ENCODE measurements around the gene UNC5B. TPM values are rescaled to one million over a fixed set of nuclear protein-coding genes. Genes with fewer than 3 reads are reported as not detected.

UNC5B gene
- total RNA-seq, 2 experiments from 2014 or later = 0.05 TPM; not detected in 1

DNA sequence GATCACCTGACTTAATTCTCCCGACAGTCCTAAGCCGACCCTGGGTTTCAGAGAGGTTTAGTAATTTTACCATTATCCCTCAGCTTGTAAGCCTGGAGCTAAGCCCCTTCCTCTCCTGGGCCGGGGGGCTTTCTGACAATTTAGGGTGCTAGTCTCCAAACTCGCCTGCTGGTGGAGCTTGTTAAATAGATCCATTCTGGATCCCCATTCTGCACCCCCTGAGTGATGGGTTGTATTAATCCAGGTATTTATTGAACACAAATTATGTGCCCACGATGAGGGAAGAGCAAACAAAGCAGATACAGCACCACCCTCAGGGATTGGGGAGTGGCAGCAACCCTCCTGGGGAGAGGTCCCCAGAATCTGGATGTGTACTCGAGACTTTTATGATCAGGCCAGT is 105.4 kb downstream of the UNC5B start:
- DNase-seq (no peak), ATAC-seq (no peak)
- H3K27me3 Mint-ChIP-seq (ENCODE audit: low read depth) = peaks cover 3% of the 10 kb centered on the region
- no peaks in the 10 kb centered on the region for H3K36me3 Mint-ChIP-seq (ENCODE audit: low read depth)
- ChIA-PET CTCF (interaction anchor here (0.9 to 7.9 kb wide), 5 partner anchors 61 to 455 kb away, joined by 4 to 72 read pairs (median 4); partner anchors contain the start of gene VSIR), POLR2A (no interaction called here)
- peak overlapping the region; percentile 14 for H3K27ac Mint-ChIP-seq
- no peak overlapping the region for H3K4me3 Mint-ChIP-seq
- peaks cover 29% of the 10 kb centered on the region for H3K4me1 Mint-ChIP-seq (ENCODE audit: low read depth)
- no peaks in the 10 kb centered on the region for H3K9me3 Mint-ChIP-seq (ENCODE audit: insufficient read depth)

DNA sequence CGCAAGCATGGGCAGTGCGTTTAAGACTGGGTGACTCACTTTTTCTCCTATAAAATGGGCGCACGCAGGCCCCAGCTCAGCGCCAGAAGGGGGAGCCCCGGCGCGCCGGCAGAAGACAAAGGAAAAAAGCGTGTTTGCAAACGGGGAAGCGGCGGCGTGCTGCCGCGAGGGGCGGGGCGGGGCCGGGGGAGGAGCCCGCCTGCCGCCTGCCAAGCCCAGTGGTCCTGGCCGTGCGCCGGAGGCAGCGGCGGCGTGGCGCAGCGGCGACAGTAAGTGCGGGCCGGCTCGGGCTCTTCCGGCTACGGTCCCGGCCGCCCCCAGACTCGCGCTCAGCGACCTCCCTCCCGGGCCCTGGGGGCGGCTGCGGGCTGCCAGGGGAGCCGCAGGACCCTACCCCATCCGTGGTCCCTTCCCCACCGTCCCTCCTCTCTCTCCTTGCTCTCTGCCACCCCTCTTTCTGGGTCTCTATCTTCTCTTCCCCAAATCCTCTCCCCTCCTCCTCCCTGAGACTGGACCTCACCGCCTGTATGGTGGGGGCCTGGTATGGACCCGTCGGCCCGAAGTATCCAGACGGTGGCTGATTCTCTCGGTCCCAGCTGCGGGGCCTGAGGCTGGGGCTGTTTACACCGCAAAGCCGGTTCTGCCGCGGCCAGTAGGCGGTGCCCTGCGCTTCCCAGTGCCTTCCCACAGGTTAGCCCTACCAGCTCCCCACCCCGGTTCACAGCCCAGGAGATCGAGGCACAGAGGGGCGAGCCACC is 106.9 kb downstream of the UNC5B start, which contains the start of gene SLC29A3:
Gene SLC29A3, plus strand, starts transcription at position 218 of the 758 bp plus-strand sequence. Its CDS starts 51 bp downstream, at position 269.
- peaks cover 37% of the 10 kb centered on the region for H3K4me1 Mint-ChIP-seq (ENCODE audit: low read depth)
- ChIA-PET POLR2A (interaction anchor here (0.6 to 0.8 kb wide), 2 partner anchors 30 to 58 kb away, joined by 3 read pairs; no protein-coding TSS in a partner anchor), CTCF (interaction anchor here (0.7 to 7.9 kb wide), 10 partner anchors 8 to 729 kb away, joined by 3 to 72 read pairs (median 4); no protein-coding TSS in a partner anchor)
- no peaks in the 10 kb centered on the region for H3K9me3 Mint-ChIP-seq (ENCODE audit: insufficient read depth)
- peak within 1 kb of the TSS; percentile 88 for H3K4me3 Mint-ChIP-seq
- peaks cover 10% of the 10 kb centered on the region for H3K36me3 Mint-ChIP-seq (ENCODE audit: low read depth)
- peaks cover 3% of the 10 kb centered on the region for H3K27me3 Mint-ChIP-seq (ENCODE audit: low read depth)
- peak; percentile 96 for ATAC-seq
- peak within 1 kb of the TSS; percentile 75 for H3K27ac Mint-ChIP-seq
- peak; percentile 90 for DNase-seq

DNA sequence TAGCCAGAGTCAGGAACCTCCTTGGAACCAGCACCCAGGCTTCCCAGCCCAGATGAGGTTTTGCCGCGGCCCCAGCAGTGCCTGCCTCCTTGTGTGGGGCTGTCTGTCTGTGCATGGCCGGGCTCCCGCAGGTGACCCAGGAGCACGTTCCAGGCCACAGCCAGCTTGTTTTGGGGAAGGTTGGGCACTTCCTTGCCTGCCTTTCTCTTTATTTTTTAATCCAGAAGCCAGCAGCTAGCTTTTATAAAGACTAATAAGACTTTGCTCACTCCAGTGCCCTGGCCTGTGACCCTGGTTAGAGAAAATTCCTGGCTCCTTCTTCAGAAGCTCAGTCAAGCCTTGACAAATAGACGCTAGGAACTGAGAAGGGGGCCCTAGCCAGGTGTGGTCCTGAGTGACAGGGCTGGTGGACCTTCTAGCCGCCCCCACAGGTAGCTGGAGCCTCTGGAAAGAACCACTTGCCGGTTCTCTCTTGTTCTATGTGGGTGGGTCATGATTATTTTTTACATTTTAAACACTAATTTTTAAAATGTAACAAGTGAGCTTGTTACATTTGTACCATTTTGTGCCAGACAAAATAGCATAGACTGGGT is 107.5 kb downstream of the UNC5B start:
- peak overlapping the region; percentile 75 for H3K27ac Mint-ChIP-seq
- H3K27me3 Mint-ChIP-seq (ENCODE audit: low read depth) = peaks cover 3% of the 10 kb centered on the region
- H3K4me3 Mint-ChIP-seq = peak overlapping the region; percentile 88
- POLR2A ChIA-PET = interaction anchor here (0.6 to 0.8 kb wide), 2 partner anchors 29 to 57 kb away, joined by 3 read pairs; no protein-coding TSS in a partner anchor
- H3K36me3 Mint-ChIP-seq (ENCODE audit: low read depth) = peaks cover 16% of the 10 kb centered on the region
- ATAC-seq (no peak), DNase-seq (no peak)
- H3K9me3 Mint-ChIP-seq (ENCODE audit: insufficient read depth) = no peaks in the 10 kb centered on the region
- CTCF ChIA-PET = interaction anchor here (0.7 to 3.8 kb wide), 9 partner anchors 31 to 729 kb away, joined by 3 to 15 read pairs (median 4); no protein-coding TSS in a partner anchor
- peaks cover 37% of the 10 kb centered on the region for H3K4me1 Mint-ChIP-seq (ENCODE audit: low read depth)

DNA sequence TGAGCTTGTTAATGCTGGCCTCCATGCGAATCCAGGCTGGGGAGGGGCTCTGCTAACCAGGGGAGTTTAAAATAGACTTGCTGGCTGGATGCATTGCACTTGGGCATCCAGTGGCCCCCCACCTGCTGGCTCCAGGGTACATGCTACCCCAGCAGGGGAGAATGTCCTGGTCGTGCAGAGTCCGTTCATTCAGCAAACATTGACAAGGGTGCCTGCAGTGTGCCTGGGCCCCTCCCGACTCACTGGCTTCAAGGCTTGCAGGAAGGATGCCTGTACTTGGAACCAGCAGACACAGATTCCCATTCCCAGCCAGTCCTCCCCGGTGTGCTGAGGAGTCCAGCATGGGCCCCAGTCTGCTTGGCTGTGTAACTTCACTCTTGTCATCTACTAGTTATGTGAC is 108.2 kb downstream of the UNC5B start:
- CTCF ChIA-PET = interaction anchor here (0.8 to 3.8 kb wide), 5 partner anchors 38 to 388 kb away, joined by 3 to 15 read pairs (median 6); no protein-coding TSS in a partner anchor
- Mint-ChIP-seq H3K4me1 (ENCODE audit: low read depth) (peaks cover 37% of the 10 kb centered on the region), H3K27me3 (ENCODE audit: low read depth) (peaks cover 2% of the 10 kb centered on the region), H3K4me3 (peak overlapping the region; percentile 23), H3K9me3 (ENCODE audit: insufficient read depth) (no peaks in the 10 kb centered on the region), H3K36me3 (ENCODE audit: low read depth) (peaks cover 18% of the 10 kb centered on the region), H3K27ac (no peak overlapping the region)
- no peak for DNase-seq
- no peak for ATAC-seq
- POLR2A ChIA-PET = interaction anchor here (0.6 kb wide), 1 partner anchor 30 kb away, joined by 3 read pairs; no protein-coding TSS in a partner anchor

DNA sequence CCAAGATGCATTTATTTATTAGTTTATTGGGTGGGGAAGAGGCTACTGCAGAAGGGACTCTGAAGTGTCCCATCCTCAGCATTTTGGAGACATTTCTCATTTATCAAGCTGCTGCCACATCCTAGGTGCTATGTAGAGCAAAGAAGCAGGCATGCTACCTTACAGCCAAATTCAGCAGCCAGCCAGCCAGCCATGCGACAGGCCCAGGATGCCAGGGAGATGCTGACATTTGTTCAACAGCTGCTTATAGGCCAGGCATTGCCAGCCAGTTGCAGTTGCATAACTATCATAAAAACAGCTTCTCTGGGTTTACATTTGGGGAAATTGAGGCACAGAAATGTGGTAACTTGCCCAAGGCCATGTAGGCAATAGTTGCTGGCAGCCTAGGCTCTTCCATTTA is 109.0 kb downstream of the UNC5B start:
- no peak overlapping the region for H3K27ac Mint-ChIP-seq
- H3K9me3 Mint-ChIP-seq (ENCODE audit: insufficient read depth) = no peaks in the 10 kb centered on the region
- CTCF ChIA-PET = no interaction called here
- H3K27me3 Mint-ChIP-seq (ENCODE audit: low read depth) = no peaks in the 10 kb centered on the region
- H3K4me1 Mint-ChIP-seq (ENCODE audit: low read depth) = peaks cover 30% of the 10 kb centered on the region
- POLR2A ChIA-PET = no interaction called here
- no peak for DNase-seq
- peaks cover 18% of the 10 kb centered on the region for H3K36me3 Mint-ChIP-seq (ENCODE audit: low read depth)
- ATAC-seq = no peak
- no peak overlapping the region for H3K4me3 Mint-ChIP-seq

DNA sequence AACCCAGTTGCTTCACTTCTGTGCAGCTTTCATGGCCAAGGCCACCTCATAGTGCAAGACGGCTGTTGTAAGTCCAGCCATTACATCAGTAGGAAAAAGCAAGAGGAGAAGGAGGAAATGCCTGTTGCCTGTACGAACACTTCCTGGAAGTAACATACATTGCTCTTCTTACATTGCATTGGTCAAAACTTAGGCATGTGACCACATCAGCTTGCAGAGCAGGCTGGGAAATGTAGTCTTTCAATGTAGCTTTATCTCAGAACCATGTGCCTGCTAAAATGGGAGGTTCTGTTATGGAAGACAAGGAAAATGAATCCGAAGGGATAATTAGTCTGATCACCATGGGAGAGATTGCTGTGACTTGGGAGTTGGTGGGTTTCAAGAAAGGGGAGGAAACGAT is 111.0 kb downstream of the UNC5B start:
- no peak overlapping the region for H3K27ac Mint-ChIP-seq

DNA sequence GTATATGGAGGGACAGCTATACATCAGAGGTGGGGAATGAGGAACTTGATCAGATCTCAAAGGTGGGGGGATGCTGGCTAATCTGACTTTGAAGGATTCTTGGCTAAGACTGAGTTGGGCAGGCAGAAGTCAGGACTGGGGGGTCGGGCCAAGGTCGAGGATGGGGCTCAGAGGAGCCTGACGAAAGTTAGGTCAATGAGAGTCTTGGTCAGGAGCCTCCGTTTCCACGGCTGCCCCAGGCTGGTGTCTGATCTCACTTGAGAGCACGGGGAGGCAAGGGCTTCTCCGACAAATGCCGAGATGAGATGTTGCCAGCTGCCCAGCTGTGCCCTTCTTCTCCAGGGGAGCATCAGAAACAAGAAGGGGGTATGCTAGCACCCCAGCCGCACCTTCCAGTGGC is 112.4 kb downstream of the UNC5B start:
- Mint-ChIP-seq H3K27ac (no peak overlapping the region), H3K4me1 (ENCODE audit: low read depth) (peaks cover 14% of the 10 kb centered on the region), H3K9me3 (ENCODE audit: insufficient read depth) (no peaks in the 10 kb centered on the region), H3K4me3 (no peak overlapping the region), H3K27me3 (ENCODE audit: low read depth) (no peaks in the 10 kb centered on the region), H3K36me3 (ENCODE audit: low read depth) (peaks cover 18% of the 10 kb centered on the region)
- ChIA-PET POLR2A (no interaction called here), CTCF (interaction anchor here (0.6 kb wide), 1 partner anchor 59 kb away, joined by 3 read pairs; no protein-coding TSS in a partner anchor)
- ATAC-seq (no peak), DNase-seq (no peak)

More for the DNA sequence above, 111.0 kb downstream of the UNC5B start:
- POLR2A ChIA-PET = no interaction called here
- peaks cover 23% of the 10 kb centered on the region for H3K4me1 Mint-ChIP-seq (ENCODE audit: low read depth)
- no peaks in the 10 kb centered on the region for H3K9me3 Mint-ChIP-seq (ENCODE audit: insufficient read depth)
- no peak for ATAC-seq
- no peak overlapping the region for H3K4me3 Mint-ChIP-seq
- no peak for DNase-seq
- H3K36me3 Mint-ChIP-seq (ENCODE audit: low read depth) = peaks cover 18% of the 10 kb centered on the region
- CTCF ChIA-PET = interaction anchor here (1.4 kb wide), 1 partner anchor 39 kb away, joined by 3 read pairs; no protein-coding TSS in a partner anchor
- no peaks in the 10 kb centered on the region for H3K27me3 Mint-ChIP-seq (ENCODE audit: low read depth)

DNA sequence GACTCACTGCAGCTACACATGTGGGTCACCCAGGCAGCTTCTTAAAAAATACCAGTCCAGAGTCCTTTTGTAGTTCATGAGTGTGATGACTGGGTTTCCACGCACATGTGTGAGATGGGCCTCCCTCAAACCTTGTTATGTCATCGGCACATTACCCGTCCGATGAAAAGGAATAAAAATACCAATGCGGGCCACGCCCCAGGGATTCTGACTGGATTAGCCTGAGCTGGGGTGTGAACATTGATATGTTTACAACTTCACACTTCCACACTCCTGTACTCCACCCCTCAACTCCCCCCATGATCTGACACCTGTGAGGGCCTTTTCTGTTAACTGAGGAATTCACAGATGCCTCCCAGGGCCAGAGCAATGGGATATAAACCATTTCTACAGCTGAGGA is 112.9 kb downstream of the UNC5B start:
- CTCF ChIA-PET = interaction anchor here (0.6 kb wide), 1 partner anchor 59 kb away, joined by 3 read pairs; no protein-coding TSS in a partner anchor

DNA sequence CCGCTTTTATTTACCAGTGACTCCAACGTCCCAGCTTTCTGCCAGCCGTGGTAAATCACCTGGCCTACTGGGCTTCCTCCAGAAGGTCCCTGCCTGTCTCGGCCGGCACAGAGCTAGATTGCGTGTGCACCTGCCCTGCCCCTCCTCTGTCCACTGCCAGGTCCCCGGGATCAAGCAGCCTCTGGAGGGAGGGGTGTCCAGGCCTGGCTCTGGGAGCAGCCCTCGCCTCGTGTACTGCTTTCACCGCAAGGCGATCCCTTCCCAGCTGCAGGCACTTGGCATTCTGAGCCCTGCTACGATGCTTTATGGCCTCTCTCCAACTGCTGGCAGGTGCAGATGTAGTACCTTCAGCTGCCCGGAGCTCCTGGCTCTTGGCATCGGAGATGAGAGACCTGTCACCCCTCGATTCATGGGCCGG is 114.1 kb downstream of the UNC5B start:
- ChIA-PET POLR2A (no interaction called here), CTCF (interaction anchor here (1.1 to 1.2 kb wide), 2 partner anchors 8 to 12 kb away, joined by 3 read pairs; partner anchors contain the start of gene SLC29A3)
- Mint-ChIP-seq H3K4me3 (no peak overlapping the region), H3K36me3 (ENCODE audit: low read depth) (peaks cover 18% of the 10 kb centered on the region), H3K9me3 (ENCODE audit: insufficient read depth) (no peaks in the 10 kb centered on the region), H3K4me1 (ENCODE audit: low read depth) (peaks cover 8% of the 10 kb centered on the region), H3K27me3 (ENCODE audit: low read depth) (no peaks in the 10 kb centered on the region), H3K27ac (no peak overlapping the region)
- ATAC-seq = no peak
- DNase-seq = no peak

More for the DNA sequence above, 112.9 kb downstream of the UNC5B start:
- H3K4me1 Mint-ChIP-seq (ENCODE audit: low read depth) = peaks cover 11% of the 10 kb centered on the region
- H3K9me3 Mint-ChIP-seq (ENCODE audit: insufficient read depth) = no peaks in the 10 kb centered on the region
- no peak for DNase-seq
- POLR2A ChIA-PET = no interaction called here
- H3K4me3 Mint-ChIP-seq = no peak overlapping the region
- peaks cover 18% of the 10 kb centered on the region for H3K36me3 Mint-ChIP-seq (ENCODE audit: low read depth)
- H3K27ac Mint-ChIP-seq = no peak overlapping the region
- ATAC-seq = no peak
- no peaks in the 10 kb centered on the region for H3K27me3 Mint-ChIP-seq (ENCODE audit: low read depth)

DNA sequence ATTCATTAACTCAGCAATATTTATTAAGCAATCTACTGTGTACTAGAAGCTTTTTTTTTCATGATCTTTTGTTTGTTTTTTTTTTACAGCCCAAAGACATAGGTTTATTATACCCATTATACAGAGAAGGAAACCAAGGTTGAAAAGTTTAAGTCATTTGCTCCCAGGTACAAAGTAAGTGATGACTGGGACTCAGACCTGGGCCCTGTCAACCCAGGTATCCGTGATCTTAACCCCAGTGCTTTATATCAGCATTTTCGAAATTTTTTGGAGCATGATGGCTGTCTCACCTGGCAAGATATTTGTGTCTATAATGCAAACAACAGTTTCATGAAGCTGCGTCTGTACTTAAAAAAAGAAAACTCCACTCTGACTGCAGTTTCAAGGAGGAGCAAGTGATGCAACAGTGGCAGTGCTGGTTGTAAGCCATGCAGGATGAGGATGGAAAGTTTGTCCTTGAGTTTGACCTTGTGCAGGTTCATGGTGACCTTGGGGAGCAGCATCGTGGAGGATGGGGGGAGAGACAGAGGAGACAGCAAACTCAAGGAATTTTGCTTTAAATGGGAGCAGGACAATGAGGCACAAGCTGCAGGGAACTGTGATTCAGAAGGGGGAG is 118.5 kb downstream of the UNC5B start:
- Mint-ChIP-seq H3K36me3 (ENCODE audit: low read depth) (no peaks in the 10 kb centered on the region), H3K4me1 (ENCODE audit: low read depth) (peaks cover 4% of the 10 kb centered on the region), H3K27me3 (ENCODE audit: low read depth) (no peaks in the 10 kb centered on the region), H3K27ac (no peak overlapping the region), H3K4me3 (no peak overlapping the region), H3K9me3 (ENCODE audit: insufficient read depth) (no peaks in the 10 kb centered on the region)
- ATAC-seq (no peak), DNase-seq (no peak)
- POLR2A ChIA-PET = no interaction called here
- CTCF ChIA-PET = interaction anchor here (0.9 to 1.3 kb wide), 2 partner anchors 17 to 45 kb away, joined by 3 read pairs; no protein-coding TSS in a partner anchor

DNA sequence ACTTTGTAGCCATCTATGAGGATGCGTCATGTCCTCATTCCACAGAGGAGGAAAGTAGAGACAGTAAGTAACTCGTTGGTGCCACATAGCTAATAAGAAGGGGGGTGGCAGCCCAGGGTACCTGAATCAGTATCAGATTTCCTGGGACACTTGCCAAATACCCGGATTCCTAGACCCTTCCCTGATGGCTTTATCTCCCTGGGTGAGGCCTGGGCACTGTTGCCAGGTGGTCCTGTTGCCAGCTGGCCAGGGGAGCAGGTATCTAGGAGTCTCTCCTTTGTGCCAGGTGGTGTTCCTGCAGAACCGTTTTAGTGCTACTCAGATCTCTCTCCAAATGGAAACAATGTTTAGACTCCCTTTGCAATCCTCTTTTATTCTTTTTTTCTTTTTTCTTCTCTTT is 119.4 kb downstream of the UNC5B start:
- H3K4me1 Mint-ChIP-seq (ENCODE audit: low read depth) = peaks cover 4% of the 10 kb centered on the region
- CTCF ChIA-PET = interaction anchor here (0.9 to 1.3 kb wide), 2 partner anchors 18 to 44 kb away, joined by 3 read pairs; no protein-coding TSS in a partner anchor
- H3K4me3 Mint-ChIP-seq = no peak overlapping the region
- no peaks in the 10 kb centered on the region for H3K27me3 Mint-ChIP-seq (ENCODE audit: low read depth)
- DNase-seq (no peak), ATAC-seq (no peak)
- H3K27ac Mint-ChIP-seq = no peak overlapping the region
- H3K36me3 Mint-ChIP-seq (ENCODE audit: low read depth) = no peaks in the 10 kb centered on the region
- no peaks in the 10 kb centered on the region for H3K9me3 Mint-ChIP-seq (ENCODE audit: insufficient read depth)
- POLR2A ChIA-PET = no interaction called here

Measured in activated CD8-positive, alpha-beta T cell treated with anti-CD3 and anti-CD28 coated beads, Interleukin-2, amount 10 ng/mL, durations not matched to agents 7 days and 5 days (primary cell).